GM12865 (cell line): ENCODE measurements around the gene LRIG2.

Experiments used
- DNase-seq: peaks from one replicate; pipeline ENCODE4 v3.0.0; 2010; ENCODE audit warnings: low read depth
- H3K4me3 ChIP-seq: 2 replicates; pipeline ENCODE4 v1.5.1; 2011; ENCODE audit warnings: mild to moderate bottlenecking, low read depth, low read length, control low read depth
- CTCF ChIP-seq: IDR thresholded peaks from 2 replicates; pipeline ENCODE4 v1.5.1; 2011; ENCODE audit warnings: low read length, control low read depth, low read depth, inconsistent platforms; ENCODE audit not compliant: insufficient read depth; ENCODE audit errors: missing control alignments

Gene LRIG2

GRCh38 chr1:113106910-113107309 lies 33.9 kb downstream of the LRIG2 start:
- no peak for DNase-seq
- H3K4me3 ChIP-seq: no peak overlapping the region
- TF ChIP-seq CTCF: no peak

- no peak for DNase-seq
- TF ChIP-seq CTCF: no peak
- H3K4me3 ChIP-seq: no peak overlapping the region
Observed at GRCh38 chr1:113109908-113110554, 37.0 kb downstream of the LRIG2 start.

- TF ChIP-seq CTCF: no peak
- H3K4me3 ChIP-seq: no peak overlapping the region
- no peak for DNase-seq
Observed at GRCh38 chr1:113118266-113118665, 45.3 kb downstream of the LRIG2 start.

- no peak for TF ChIP-seq CTCF
- DNase-seq: no peak
- H3K4me3 ChIP-seq: no peak overlapping the region
Observed at GRCh38 chr1:113123737-113124136, 50.7 kb downstream of the LRIG2 start.

GRCh38 chr1:113124366-113124765 lies 51.4 kb downstream of the LRIG2 start:
- no peak for DNase-seq
- TF ChIP-seq CTCF: no peak
- no peak overlapping the region for H3K4me3 ChIP-seq

GRCh38 chr1:113125517-113125916 lies 52.5 kb downstream of the LRIG2 start:
- TF ChIP-seq CTCF: no peak
- DNase-seq: no peak
- no peak overlapping the region for H3K4me3 ChIP-seq

- TF ChIP-seq CTCF: no peak
- no peak for DNase-seq
- no peak overlapping the region for H3K4me3 ChIP-seq
Observed at GRCh38 chr1:113126207-113126606, 53.2 kb downstream of the LRIG2 start.
